HEK293T (cell line): ENCODE measurements around the gene KCNK1.

ENCODE experiments used
- BHLHE40 ChIP-seq: fragments of 450-650 bp; IDR thresholded peaks from 2 replicates; pipeline ENCODE4 v1.6.1; 2016; ENCODE audit warnings: mild to moderate bottlenecking, moderate library complexity, borderline replicate concordance
- ELF4 ChIP-seq: fragments of 450-650 bp; IDR thresholded peaks from 2 replicates; pipeline ENCODE4 v1.6.1; 2017; ENCODE audit warnings: antibody characterized with exemption
- FOXM1 ChIP-seq: fragments of 450-650 bp; IDR thresholded peaks from 2 replicates; pipeline ENCODE4 v1.6.1; 2017; ENCODE audit warnings: mild to moderate bottlenecking, borderline replicate concordance
- SP1 ChIP-seq: fragments of 450-650 bp; IDR thresholded peaks from 2 replicates; pipeline ENCODE4 v1.6.1; 2017
- SUZ12 ChIP-seq: fragments of 450-650 bp; IDR thresholded peaks from 2 replicates; pipeline ENCODE4 v1.6.1; 2016; ENCODE audit warnings: mild to moderate bottlenecking
- ZNF384 ChIP-seq: fragments of 450-650 bp; IDR thresholded peaks from 2 replicates; pipeline ENCODE4 v1.6.1; 2016

DNA sequence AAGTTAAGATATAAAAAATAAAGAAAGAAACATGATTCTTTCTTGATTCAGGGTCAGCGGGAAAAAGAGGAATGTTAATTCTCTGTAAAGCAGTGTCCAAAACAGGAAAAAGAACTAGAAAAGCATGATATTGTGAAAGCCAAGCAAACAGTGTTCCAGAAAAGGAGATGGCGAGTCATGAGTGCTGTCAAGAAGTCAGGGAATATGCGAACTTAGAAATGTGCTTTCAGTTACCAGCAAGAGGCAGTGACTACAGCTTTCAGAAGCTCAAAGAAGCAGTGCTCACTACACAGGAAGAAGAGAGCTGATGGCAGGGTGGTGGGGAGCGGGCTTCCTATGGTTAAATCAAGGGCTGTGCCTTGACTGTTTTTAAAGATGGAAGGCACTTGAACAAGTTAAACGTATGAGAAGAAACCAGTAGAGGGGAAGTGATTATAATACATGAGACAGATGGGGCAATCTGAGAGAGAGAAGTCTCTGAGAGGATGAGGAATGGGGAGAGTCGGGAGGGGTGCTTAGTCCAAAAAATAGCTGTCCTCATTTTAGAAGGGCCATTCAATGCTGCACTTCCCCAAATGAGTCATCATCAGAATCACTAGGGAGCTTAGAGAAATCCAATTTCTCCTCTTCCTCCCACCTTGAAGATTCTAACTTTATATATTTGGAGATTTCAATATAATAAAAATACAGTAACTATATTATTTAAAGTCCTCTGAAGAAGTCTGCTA, 90.4 kb downstream of the KCNK1 start:
- TF ChIP-seq SUZ12, result no peak
- TF ChIP-seq ZNF384, result no peak
- no peak for TF ChIP-seq FOXM1
- TF ChIP-seq ELF4, result no peak
- no peak for TF ChIP-seq SP1
- TF ChIP-seq BHLHE40, result no peak
